Astrocyte of the cerebellum (primary cell): ENCODE results near the gene LTBP3.

Experiments used
- DNase-seq: peaks from one replicate; pipeline ENCODE4 v3.0.0-alpha.2; 2011; ENCODE audit warnings: low read depth
- H3K4me3 ChIP-seq: 2 replicates; pipeline ENCODE4 v1.5.1; 2011; ENCODE audit warnings: mild to moderate bottlenecking, low read depth, low read length, moderate library complexity
- CTCF ChIP-seq: IDR thresholded peaks from 2 replicates; pipeline ENCODE4 v1.5.1; 2012; ENCODE audit warnings: low read length, low read depth, moderate library complexity, mild to moderate bottlenecking; ENCODE audit errors: missing control alignments
- in situ Hi-C: cut with HindIII; loops from 2 replicates; pipeline ENCODE4 v1.10.0; 2017; ENCODE audit warnings: low sequenced_read_pairs

Gene LTBP3

GRCh38 chr11:65491614-65492386 lies 66.4 kb downstream of the LTBP3 start:
- no peak for TF ChIP-seq CTCF
- in situ Hi-C loops: no loop called here
- DNase-seq: peak; percentile 84
- H3K4me3 ChIP-seq: no peak overlapping the region

GRCh38 chr11:65491163-65491465 lies 67.0 kb downstream of the LTBP3 start:
- H3K4me3 ChIP-seq: no peak overlapping the region
- DNase-seq: no peak
- in situ Hi-C loops: no loop called here
- TF ChIP-seq CTCF: no peak

GRCh38 chr11:65489706-65490320 lies 68.3 kb downstream of the LTBP3 start:
- in situ Hi-C loops: no loop called here
- TF ChIP-seq CTCF: no peak
- H3K4me3 ChIP-seq: no peak overlapping the region
- no peak for DNase-seq

GRCh38 chr11:65489035-65489705 lies 69.0 kb downstream of the LTBP3 start:
- no peak for TF ChIP-seq CTCF
- in situ Hi-C loops: no loop called here
- no peak for DNase-seq
- no peak overlapping the region for H3K4me3 ChIP-seq
